Adrenal gland (tissue), 12 donors: ENCODE results near the gene FARS2. TPM values are rescaled to one million over a fixed set of nuclear protein-coding genes. Genes with fewer than 3 reads are reported as not detected.

Source experiments
- DNase-seq, 7 donors: peaks; one replicate each; pipeline ENCODE4 v3.0.0-alpha.2; 2019 to 2020
- H3K27ac ChIP-seq, 5 donors: fragments of 200-600 bp; sonication (generic) in 4 of 5; 1 replicate in 3 of 5; 2 replicates in 2 of 5; pipeline versions ENCODE4 v1.5.1 to v1.8.0; 2016 to 2020; ENCODE audit warnings: mild to moderate bottlenecking in 1 of 5
- H3K27me3 ChIP-seq: fragments of 200-600 bp; 2 replicates; pipeline ENCODE4 v1.8.0; 2021
- H3K36me3 ChIP-seq, 2 donors: fragments of 200-600 bp; replicated peaks in 1 of 2; 1 replicate in 1 of 2; 2 replicates in 1 of 2; pipeline versions ENCODE4 v1.5.1 to v1.8.0; 2018 to 2022
- H3K4me1 ChIP-seq, 2 donors: fragments of 200-600 bp; replicated peaks in 1 of 2; 1 replicate in 1 of 2; 2 replicates in 1 of 2; pipeline versions ENCODE4 v1.5.1 to v1.8.0; 2018 to 2021
- H3K4me3 ChIP-seq, 4 donors: fragments of 200-600 bp; sonication (generic) in 3 of 4; one replicate each; pipeline ENCODE4 v1.5.1; 2016 to 2018
- H3K9me3 ChIP-seq, 3 donors: fragments of 200-600 bp; sonication (generic) in 1 of 3; replicated peaks in 1 of 3; 1 replicate in 2 of 3; 2 replicates in 1 of 3; pipeline versions ENCODE4 v1.5.1 to v1.8.0; 2016 to 2021
- CTCF ChIP-seq, 6 experiments: fragments of 450-650 bp in 4 of 6; fragments of 200-600 bp in 2 of 6; sonication (generic) in 1 of 6; IDR thresholded peaks; 1 replicate in 5 of 6; 2 replicates in 1 of 6; pipeline versions ENCODE4 v1.5.1 to v1.8.0; 2016 to 2021; ENCODE audit warnings: antibody characterized with exemption in 6 of 6, mild to moderate bottlenecking in 2 of 6, moderate library complexity in 1 of 6
- POLR2A ChIP-seq, 2 donors: fragments of 450-650 bp; IDR thresholded peaks; one replicate each; pipeline ENCODE4 v1.6.1; 2017; ENCODE audit warnings: antibody characterized with exemption in 2 of 2, mild to moderate bottlenecking in 2 of 2, moderate library complexity in 1 of 2
- WGBS, 4 donors: extraction: QIAGEN DNeasy Blood & Tissue Kit in 2 of 4; methylation state at CpG; one replicate each; pipeline versions ENCODE4 v1.1.5 to v1.1.7; 2013 to 2017; 5-methylcytosine and 5-hydroxymethylcytosine counted together
- intact Hi-C, 2 donors: fragments of 100-400 bp; cut with DNase I; formaldehyde crosslinking; loops; one replicate each; pipeline versions ENCODE4 v1.14.1 to v1.15.0; 2022 to 2023
- polyA plus RNA-seq, 3 donors: library from polyadenylated mRNA; stranded (reverse); fragments of 200-250 nt in 2 of 3; fragments of 350-450 nt in 1 of 3; fragmentation: Illumina TruSeq in 1 of 3; extraction: RNeasy Lipid Tissue Mini Kit (QIAGEN cat#74804) in 1 of 3; gene quantifications; one replicate each; pipeline ENCODE4 v1.2.3, GENCODE V29; 2013 to 2014
- total RNA-seq, 9 donors: library from RNA; depleted of rRNA in 4 of 9; stranded (reverse); fragments of >200 nt in 4 of 9; fragments of 120-200 nt in 1 of 9; fragmentation: NEBNext Ultra II Directional in 1 of 9; extraction: Animal tissue kit (Norgen Biotek cat#: 25700) in 1 of 9; gene quantifications; one replicate each; pipeline versions ENCODE4 v1.1.0 to v1.2.4, GENCODE V29; 2013 to 2023
- donor health status: healthy with polysubstance abuse.
- donor health status: Bipolar disorder and iron deficiency.
- donor health status: DM: yes; HTN: yes; CAD: no.
- donor health status: DM: no; HTN: no; CAD: no.
- donor health status: DM: no; HTN: no; CAD: no.
- donor health status: DM: yes; HTN: yes; CAD: no.

The FARS2 gene
- total and polyA plus RNA-seq, 12 donors = 7.2 to 55.2 (median 19.8) TPM

GRCh38 chr6:5337573-5337972 is 76.3 kb downstream of the FARS2 start:
- no peak overlapping the region for H3K27ac ChIP-seq
- H3K4me1 ChIP-seq = peaks cover 4 to 7% of the 10 kb centered on the region in 2 donors
- no peaks in the 10 kb centered on the region for H3K27me3 ChIP-seq
- intact Hi-C loops = no loop called here
- DNase-seq = no peak
- 87 to 98% (median 89%) methylated on average over 2 of the region's 2 CpGs for WGBS, 4 donors
- TF ChIP-seq CTCF (IDR thresholded peaks at IDR 0.05) (no peak), POLR2A (IDR thresholded peaks at IDR 0.05) (no peak)
- H3K36me3 ChIP-seq = no peaks in the 10 kb centered on the region
- H3K9me3 ChIP-seq = no peaks in the 10 kb centered on the region
- no peak overlapping the region for H3K4me3 ChIP-seq

GRCh38 chr6:5338177-5338960 is 77.1 kb downstream of the FARS2 start:
- no peak for DNase-seq
- H3K27ac ChIP-seq = no peak overlapping the region
- WGBS, 4 donors = 73 to 86% (median 80%) methylated on average over 10 of the region's 10 CpGs
- no peaks in the 10 kb centered on the region for H3K9me3 ChIP-seq
- TF ChIP-seq POLR2A (IDR thresholded peaks at IDR 0.05) (no peak), CTCF (IDR thresholded peaks at IDR 0.05) (no peak)
- peaks cover 4 to 7% of the 10 kb centered on the region in 2 donors for H3K4me1 ChIP-seq
- intact Hi-C loops = no loop called here
- H3K36me3 ChIP-seq = no peaks in the 10 kb centered on the region
- H3K4me3 ChIP-seq = no peak overlapping the region
- H3K27me3 ChIP-seq = no peaks in the 10 kb centered on the region

GRCh38 chr6:5339786-5340185 is 78.5 kb downstream of the FARS2 start:
- no peaks in the 10 kb centered on the region for H3K27me3 ChIP-seq
- WGBS, 4 donors = 44 to 57% (median 51%) methylated on average over 3 of the region's 3 CpGs
- intact Hi-C loops = no loop called here
- H3K9me3 ChIP-seq = no peaks in the 10 kb centered on the region
- TF ChIP-seq CTCF (IDR thresholded peaks at IDR 0.05) = no peak
- TF ChIP-seq POLR2A (IDR thresholded peaks at IDR 0.05) = no peak
- H3K4me1 ChIP-seq = peaks cover 4 to 7% of the 10 kb centered on the region in 2 donors
- no peak overlapping the region for H3K27ac ChIP-seq
- no peaks in the 10 kb centered on the region for H3K36me3 ChIP-seq
- DNase-seq = no peak
- no peak overlapping the region for H3K4me3 ChIP-seq

GRCh38 chr6:5341845-5342244 is 80.5 kb downstream of the FARS2 start:
- Histone ChIP-seq H3K9me3 (no peaks in the 10 kb centered on the region), H3K36me3 (no peaks in the 10 kb centered on the region), H3K27me3 (no peaks in the 10 kb centered on the region), H3K4me1 (peaks cover 4 to 7% of the 10 kb centered on the region in 2 donors), H3K27ac (no peak overlapping the region), H3K4me3 (no peak overlapping the region)
- no peak for TF ChIP-seq CTCF (IDR thresholded peaks at IDR 0.05)
- TF ChIP-seq POLR2A (IDR thresholded peaks at IDR 0.05) = no peak
- intact Hi-C loops = no loop called here
- no peak for DNase-seq
